KOPT-K1 (cell line): ENCODE data around the gene RGS1.

ENCODE experiments used
- H3K27ac ChIP-seq: fragments of 200-600 bp; sonication (generic); 2 replicates; pipeline ENCODE4 v1.5.1; 2016; ENCODE audit warnings: antibody characterized with exemption, mild to moderate bottlenecking, low read depth, low read length; ENCODE audit not compliant: poor library complexity, severe bottlenecking
- H3K36me3 ChIP-seq: fragments of 200-600 bp; sonication (generic); 2 replicates; pipeline ENCODE4 v1.5.1; 2017; ENCODE audit warnings: antibody characterized with exemption, mild to moderate bottlenecking, low read length, moderate library complexity; ENCODE audit not compliant: insufficient read depth
- H3K9me3 ChIP-seq: fragments of 200-600 bp; sonication (generic); 2 replicates; pipeline ENCODE4 v1.5.1; 2017; ENCODE audit warnings: antibody characterized with exemption, low read length, mild to moderate bottlenecking; ENCODE audit not compliant: insufficient read depth, poor library complexity, severe bottlenecking

The RGS1 gene

DNA sequence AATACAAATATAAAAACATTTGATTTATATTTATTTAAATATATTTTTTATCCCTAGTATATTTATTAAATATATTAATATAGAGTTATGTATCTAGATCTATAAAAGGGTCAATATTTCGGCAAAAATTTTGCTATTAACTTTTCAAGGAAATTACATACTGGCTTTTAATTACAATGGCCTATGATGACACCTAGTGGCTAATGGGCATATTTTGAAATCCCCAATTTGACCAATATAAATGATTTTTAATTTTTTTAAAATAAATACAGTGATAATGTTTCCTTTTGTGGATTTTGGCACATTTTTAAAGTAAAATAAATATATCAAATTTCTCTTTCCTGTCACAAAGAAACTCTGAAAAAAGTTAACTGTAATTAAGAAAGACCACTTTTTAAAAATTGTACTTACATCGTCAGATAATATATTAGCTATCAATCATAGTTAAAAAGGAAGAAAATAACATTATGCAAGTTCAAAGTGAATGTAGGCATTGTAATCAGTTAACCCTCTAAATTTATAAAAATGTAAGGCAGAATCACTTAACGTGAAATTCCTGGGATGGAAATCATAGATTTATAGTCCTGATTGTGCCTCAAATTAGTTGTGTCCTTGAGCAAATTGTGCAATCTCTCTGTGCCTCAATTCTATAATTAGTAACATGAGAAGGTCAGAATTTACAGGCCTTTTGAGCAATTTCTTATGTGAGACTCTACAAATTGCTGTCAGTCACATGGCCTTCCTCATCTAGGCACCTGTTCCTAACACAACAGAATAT is 34.7 kb downstream of the RGS1 start:
- H3K27ac ChIP-seq: no peak overlapping the region

DNA sequence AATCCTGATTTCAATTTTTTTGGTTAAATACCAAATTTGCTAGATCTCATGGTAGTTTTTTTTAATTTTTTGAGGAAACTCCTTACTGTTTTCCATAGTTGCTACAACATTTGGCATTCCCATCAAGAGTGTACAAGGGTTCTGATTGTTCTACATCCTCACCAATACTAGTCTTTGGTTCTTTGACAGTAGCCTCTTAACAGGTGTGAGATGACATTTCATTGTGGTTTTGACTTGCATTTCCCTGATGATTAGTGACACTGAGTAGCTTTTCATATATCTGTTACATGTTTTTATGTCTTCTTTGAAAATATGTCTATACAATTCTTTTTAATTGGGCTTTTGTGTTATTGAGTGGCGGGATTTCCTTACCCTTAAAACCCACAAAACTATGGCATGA is 39.5 kb downstream of the RGS1 start:
- Histone ChIP-seq H3K9me3 (no peaks in the 10 kb centered on the region), H3K36me3 (no peaks in the 10 kb centered on the region), H3K27ac (no peak overlapping the region)

More for the DNA sequence above, 34.7 kb downstream of the RGS1 start:
- no peaks in the 10 kb centered on the region for H3K9me3 ChIP-seq
- H3K36me3 ChIP-seq: no peaks in the 10 kb centered on the region

DNA sequence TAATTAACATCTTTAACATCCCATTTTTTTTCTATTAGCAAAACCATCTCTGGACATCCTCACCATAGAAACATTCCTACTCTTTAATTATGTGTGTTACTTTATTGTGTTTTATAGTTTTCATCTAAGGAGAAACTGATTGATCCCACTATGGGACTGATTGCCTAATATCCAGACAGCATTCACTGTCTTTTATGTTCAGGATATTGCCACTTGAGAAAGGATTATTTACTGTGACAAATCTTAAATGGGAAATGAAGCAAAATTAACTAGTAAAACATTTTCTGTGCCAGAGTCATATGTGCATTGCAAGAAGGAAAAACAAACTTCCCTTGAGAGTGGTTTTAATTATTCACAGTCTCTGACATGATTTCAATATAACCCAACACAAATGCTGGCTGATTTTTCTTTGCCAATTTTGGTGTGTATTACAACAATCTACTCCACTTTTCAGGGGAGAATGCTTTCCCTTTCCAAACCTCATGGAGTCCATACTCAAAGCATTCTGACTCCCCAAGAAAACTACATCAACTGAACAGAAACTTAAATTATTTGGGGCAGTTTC is 44.6 kb downstream of the RGS1 start:
- H3K36me3 ChIP-seq: no peaks in the 10 kb centered on the region
- H3K27ac ChIP-seq: no peak overlapping the region
- no peaks in the 10 kb centered on the region for H3K9me3 ChIP-seq

DNA sequence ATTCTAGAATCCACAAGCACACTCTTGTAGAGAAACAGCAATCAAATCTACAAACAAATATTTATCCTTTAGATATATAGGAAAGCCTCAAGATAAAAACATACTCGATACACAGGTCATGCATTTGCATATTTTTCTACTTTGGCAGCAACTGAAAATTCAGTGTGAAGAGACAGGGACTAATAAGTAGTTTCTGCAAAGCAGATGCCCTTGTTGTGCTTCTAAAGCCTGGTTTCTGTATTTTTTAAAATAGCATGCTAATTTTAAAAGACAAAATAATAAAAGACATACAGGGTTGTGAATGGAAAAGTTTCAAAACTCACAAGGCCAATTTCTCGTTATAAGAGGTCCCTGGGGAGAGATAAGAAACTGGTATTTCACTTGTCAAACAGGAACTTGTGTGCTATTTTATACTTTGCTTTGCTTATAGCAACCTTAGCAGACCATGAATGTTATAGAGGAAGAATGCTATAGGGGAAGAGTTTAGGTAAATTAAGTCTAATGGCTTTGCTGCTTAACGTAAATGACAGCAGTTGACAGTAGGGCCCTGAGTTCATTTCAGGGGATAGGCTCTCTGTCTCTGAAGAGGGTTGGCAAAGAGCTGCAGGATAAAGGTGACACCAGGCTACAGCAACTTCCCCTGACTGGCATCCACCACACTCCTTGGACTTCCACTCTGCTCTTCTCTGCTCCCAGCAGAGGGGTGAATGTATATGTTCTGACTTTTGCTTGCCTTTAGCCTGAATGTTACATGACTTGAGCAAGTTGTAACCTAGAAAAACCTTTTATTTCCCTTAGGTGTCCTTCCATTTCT is 51.0 kb downstream of the RGS1 start:
- Histone ChIP-seq H3K9me3 (no peaks in the 10 kb centered on the region), H3K36me3 (no peaks in the 10 kb centered on the region), H3K27ac (no peak overlapping the region)

DNA sequence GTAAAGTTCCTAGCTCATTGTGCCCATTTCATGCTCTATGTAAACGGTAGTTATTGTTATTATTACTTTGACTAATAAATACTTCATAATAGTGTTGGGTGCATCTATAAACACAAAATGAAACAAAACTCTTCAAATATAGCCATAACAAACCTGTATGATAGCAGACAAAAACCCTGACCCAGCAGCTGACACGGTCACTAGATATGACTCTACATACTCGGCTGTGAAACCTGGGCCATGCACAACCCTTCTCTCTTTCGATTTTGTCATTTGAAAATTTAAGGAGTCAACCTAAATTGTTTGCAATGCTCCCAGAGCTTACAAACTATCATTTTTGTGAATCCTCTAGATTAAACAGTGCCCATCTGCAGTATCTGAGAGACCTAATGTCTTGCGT is 52.3 kb downstream of the RGS1 start:
- Histone ChIP-seq H3K9me3 (no peaks in the 10 kb centered on the region), H3K36me3 (no peaks in the 10 kb centered on the region), H3K27ac (no peak overlapping the region)

DNA sequence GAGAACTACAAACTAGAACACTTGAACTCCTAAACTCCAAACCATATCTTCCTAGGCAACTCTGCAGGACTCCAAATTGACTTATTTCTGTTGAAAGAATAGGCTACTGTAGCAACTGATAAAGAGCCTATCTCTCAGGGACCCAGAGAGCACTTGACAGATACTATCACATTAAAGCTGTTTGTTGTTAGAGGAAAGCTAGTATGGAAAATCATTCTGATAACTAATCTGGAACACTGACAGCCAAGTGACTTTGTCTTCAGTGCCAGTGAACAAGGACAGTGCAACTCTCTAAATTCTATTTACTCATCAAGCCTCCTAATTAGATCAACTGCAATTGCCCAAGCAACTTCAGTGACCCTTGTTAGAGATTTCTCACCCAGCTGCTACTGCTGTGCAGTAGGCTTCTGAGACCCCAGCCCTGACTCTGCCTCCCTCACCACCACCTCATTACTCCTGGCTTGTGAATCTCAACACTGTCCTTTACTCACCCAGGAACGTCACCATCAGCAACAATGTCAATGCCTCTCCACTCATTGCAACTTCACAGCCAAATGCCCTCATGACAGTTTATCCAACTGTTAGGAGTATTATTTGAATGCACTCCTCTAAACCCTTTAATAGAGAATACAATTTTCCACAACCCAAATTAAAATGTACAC is 53.0 kb downstream of the RGS1 start:
- Histone ChIP-seq H3K27ac (no peak overlapping the region), H3K9me3 (no peaks in the 10 kb centered on the region), H3K36me3 (no peaks in the 10 kb centered on the region)

DNA sequence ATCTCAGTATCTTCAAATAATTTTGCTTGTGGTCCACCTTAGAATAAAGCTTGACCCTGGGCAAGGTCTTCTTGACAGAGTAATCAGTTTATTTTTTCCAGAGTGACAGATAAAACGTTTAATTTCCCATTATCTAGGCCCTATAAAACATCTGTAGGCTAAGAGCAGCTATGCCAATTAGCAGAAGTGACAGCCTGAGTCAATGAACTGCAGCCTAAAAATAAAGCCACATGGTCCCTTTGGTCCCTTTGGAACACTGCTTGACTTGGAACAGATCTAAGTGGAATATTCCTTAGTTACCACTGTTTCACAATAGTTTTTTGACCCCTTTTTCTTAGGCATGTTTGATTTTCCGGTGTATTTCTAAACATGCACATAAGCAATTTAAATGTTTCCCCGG is 54.0 kb downstream of the RGS1 start:
- Histone ChIP-seq H3K27ac (no peak overlapping the region), H3K9me3 (no peaks in the 10 kb centered on the region)

More for the DNA sequence above, 54.0 kb downstream of the RGS1 start:
- H3K36me3 ChIP-seq: no peaks in the 10 kb centered on the region
